Naive thymus-derived CD4-positive, alpha-beta T cell (primary cell): ENCODE results near the gene PLCD3. TPM values are rescaled to one million over a fixed set of nuclear protein-coding genes. Genes with fewer than 3 reads are reported as not detected.

ENCODE experiments used
- ATAC-seq: fragments of 150-1000 bp; cut with Tn5 transposase; 2 replicates; pipeline ENCODE4 v1.10.0; 2021; ENCODE audit warnings: mild to moderate bottlenecking, moderate library complexity
- CTCF ChIA-PET: fragments of 350-600 bp; sonication (Branson Sonifier 250); formaldehyde crosslinking; loops from one replicate; lab custom pipeline; 2021; ENCODE audit warnings: antibody characterized with exemption; lab: Charles Lee
- POLR2A ChIA-PET: fragments of 350-600 bp; sonication (Branson Sonifier 250); formaldehyde crosslinking; loops from one replicate; lab custom pipeline; 2021; ENCODE audit warnings: antibody characterized with exemption, inconsistent platforms; lab: Charles Lee
- DNase-seq, 9 donors: peaks; one replicate each; pipeline versions ENCODE4 v3.0.0 to v3.0.0-alpha.2; 2020 to 2022; ENCODE audit warnings: mixed read lengths in 1 of 9
- H3K27ac ChIP-seq: one replicate; pipeline ENCODE4 v1.7.0; 2013; ENCODE audit warnings: mild to moderate bottlenecking, low read depth, low read length, moderate library complexity
- H3K27me3 ChIP-seq, 2 donors: one replicate each; pipeline ENCODE4 v1.7.0; 2013; ENCODE audit warnings: low read length in 2 of 2, mild to moderate bottlenecking in 2 of 2, moderate library complexity in 2 of 2; ENCODE audit not compliant: control insufficient read depth in 2 of 2, insufficient read depth in 2 of 2
- H3K36me3 ChIP-seq, 3 experiments: 1 replicate in 2 of 3; 2 replicates in 1 of 3; pipeline ENCODE4 v1.7.0; 2013; ENCODE audit warnings: low read length in 3 of 3, mild to moderate bottlenecking in 3 of 3, moderate library complexity in 1 of 3; ENCODE audit not compliant: insufficient read depth in 3 of 3, control insufficient read depth in 2 of 3
- H3K4me1 ChIP-seq, 2 donors: one replicate each; pipeline ENCODE4 v1.7.0; 2013; ENCODE audit warnings: low read length in 2 of 2, mild to moderate bottlenecking in 2 of 2, moderate library complexity in 1 of 2; ENCODE audit not compliant: control insufficient read depth in 2 of 2, insufficient read depth in 2 of 2
- H3K4me3 ChIP-seq: 2 replicates; pipeline ENCODE4 v1.7.0; 2013; ENCODE audit warnings: mild to moderate bottlenecking, low read length
- H3K9me3 ChIP-seq, 3 experiments: 1 replicate in 2 of 3; 2 replicates in 1 of 3; pipeline ENCODE4 v1.7.0; 2013; ENCODE audit warnings: low read length in 3 of 3; ENCODE audit not compliant: control insufficient read depth in 2 of 3
- H3K27ac Mint-ChIP-seq, 9 donors: one replicate each; pipeline ENCODE4 v1.8.0; 2020 to 2022; ENCODE audit warnings: mixed read lengths in 9 of 9, mild to moderate bottlenecking in 8 of 9, moderate library complexity in 5 of 9, inconsistent platforms in 2 of 9
- H3K27me3 Mint-ChIP-seq, 5 donors: one replicate each; pipeline ENCODE4 v1.8.0; 2021 to 2022; ENCODE audit warnings: mixed read lengths in 5 of 5, mild to moderate bottlenecking in 1 of 5
- H3K36me3 Mint-ChIP-seq, 5 donors: one replicate each; pipeline ENCODE4 v1.8.0; 2020 to 2022; ENCODE audit warnings: mixed read lengths in 5 of 5, mild to moderate bottlenecking in 3 of 5, inconsistent platforms in 1 of 5
- H3K4me1 Mint-ChIP-seq, 7 donors: one replicate each; pipeline ENCODE4 v1.8.0; 2020 to 2022; ENCODE audit warnings: mixed read lengths in 7 of 7, mild to moderate bottlenecking in 3 of 7, inconsistent platforms in 1 of 7
- H3K4me3 Mint-ChIP-seq, 10 donors: one replicate each; pipeline ENCODE4 v1.8.0; 2020 to 2022; ENCODE audit warnings: mild to moderate bottlenecking in 10 of 10, mixed read lengths in 10 of 10, moderate library complexity in 6 of 10, inconsistent platforms in 2 of 10
- H3K9me3 Mint-ChIP-seq, 11 donors: one replicate each; pipeline ENCODE4 v1.8.0; 2020 to 2022; ENCODE audit warnings: mixed read lengths in 11 of 11, mild to moderate bottlenecking in 4 of 11, inconsistent platforms in 1 of 11, moderate library complexity in 1 of 11
- intact Hi-C, 2 donors: fragments of 100-400 bp; cut with micrococcal nuclease; formaldehyde crosslinking; loops; one replicate each; pipeline ENCODE4 v1.15.1; 2023
- polyA plus RNA-seq, 2 donors: library from polyadenylated mRNA; unstranded; fragments of 300-500 nt; fragmentation: Illumina TruSeq; gene quantifications; one replicate each; pipeline ENCODE4 v1.2.3, GENCODE V29; 2021
- total RNA-seq, 6 experiments: library from RNA in 5 of 6; stranded (reverse) in 5 of 6; gene quantifications; 1 replicate in 5 of 6; 2 replicates in 1 of 6; pipeline ENCODE4 v1.2.3 and lab custom pipeline; 2021 to 2026

PLCD3 gene
- total and polyA plus RNA-seq, 7 experiments from 2014 or later, result 0.21 to 5.1 (median 2.7) TPM; not detected in 1

GRCh38 chr17:45098081-45098868 lies 34.0 kb downstream of the PLCD3 start:
- Histone ChIP-seq H3K9me3 (no peaks in the 10 kb centered on the region), H3K4me3 (no peak overlapping the region), H3K4me1 (no peaks in the 10 kb centered on the region), H3K27me3 (no peaks in the 10 kb centered on the region), H3K27ac (no peak overlapping the region), H3K36me3 (peaks cover 26 to 85% (median 30%) of the 10 kb centered on the region in 3 experiments)
- ATAC-seq (no peak), DNase-seq (no peak)
- Mint-ChIP-seq H3K36me3 (peaks cover 7 to 52% (median 31%) of the 10 kb centered on the region in 5 donors), H3K27me3 (no peaks in the 10 kb centered on the region), H3K4me1 (peaks cover 0 to 6% (median 0%) of the 10 kb centered on the region in 7 donors), H3K4me3 (no peak overlapping the region), H3K27ac (peak overlapping the region in 2 of 9 donors; percentile 9 to 73), H3K9me3 (no peaks in the 10 kb centered on the region)
- CTCF ChIA-PET, result interaction anchor here (0.6 to 1.7 kb wide), 5 partner anchors 29 to 180 kb away, joined by 3 to 12 read pairs (median 6); no protein-coding TSS in a partner anchor
- intact Hi-C loops, result loop anchor here (5.0 kb wide), 3 partner anchors 36 to 81 kb away; partner anchors contain the start of genes DCAKD (in 1 of the 2) and NMT1 (in 1 of the 2)
- POLR2A ChIA-PET, result interaction anchor here (1.1 kb wide), 1 partner anchor 47 kb away, joined by 3 read pairs; no protein-coding TSS in a partner anchor

DNA sequence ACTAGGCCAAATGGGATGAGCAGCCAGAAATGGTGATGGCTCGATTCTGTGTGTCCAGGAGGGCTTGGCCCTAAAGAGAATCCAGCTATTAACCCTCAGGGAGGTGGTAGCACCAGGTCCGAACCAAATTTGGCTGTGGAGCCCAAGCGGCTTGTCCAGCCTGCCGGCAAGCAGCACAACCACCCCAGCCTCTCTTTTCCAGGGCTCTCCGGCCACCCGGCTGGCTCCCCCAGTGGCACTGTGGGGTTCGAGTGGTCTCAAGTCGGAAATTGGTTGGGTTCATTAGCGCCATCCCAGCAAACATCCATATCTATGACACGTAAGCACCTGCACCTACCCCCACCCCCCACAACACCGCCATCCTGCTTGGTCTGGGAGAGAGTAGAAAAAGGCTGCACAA lies 35.4 kb downstream of the PLCD3 start:
- Mint-ChIP-seq H3K27ac (no peak overlapping the region), H3K36me3 (peaks cover 7 to 52% (median 31%) of the 10 kb centered on the region in 5 donors), H3K27me3 (no peaks in the 10 kb centered on the region), H3K9me3 (no peaks in the 10 kb centered on the region), H3K4me1 (peaks cover 0 to 6% (median 0%) of the 10 kb centered on the region in 7 donors), H3K4me3 (no peak overlapping the region)
- Histone ChIP-seq H3K27me3 (no peaks in the 10 kb centered on the region), H3K9me3 (no peaks in the 10 kb centered on the region), H3K27ac (no peak overlapping the region), H3K36me3 (peaks cover 28 to 84% (median 33%) of the 10 kb centered on the region in 3 experiments), H3K4me3 (no peak overlapping the region), H3K4me1 (no peaks in the 10 kb centered on the region)
- intact Hi-C loops, result loop anchor here (1.0 to 5.0 kb wide), 4 partner anchors 35 to 80 kb away; partner anchors contain the start of genes DCAKD (in 1 of the 2) and NMT1 (in 1 of the 2)
- DNase-seq, result no peak
- CTCF ChIA-PET, result interaction anchor here (1.1 kb wide), 1 partner anchor 159 kb away, joined by 3 read pairs; no protein-coding TSS in a partner anchor
- POLR2A ChIA-PET, result interaction anchor here (0.6 kb wide), 3 partner anchors 764 to 1487 kb away, joined by 3 read pairs; no protein-coding TSS in a partner anchor
- ATAC-seq, result no peak

DNA sequence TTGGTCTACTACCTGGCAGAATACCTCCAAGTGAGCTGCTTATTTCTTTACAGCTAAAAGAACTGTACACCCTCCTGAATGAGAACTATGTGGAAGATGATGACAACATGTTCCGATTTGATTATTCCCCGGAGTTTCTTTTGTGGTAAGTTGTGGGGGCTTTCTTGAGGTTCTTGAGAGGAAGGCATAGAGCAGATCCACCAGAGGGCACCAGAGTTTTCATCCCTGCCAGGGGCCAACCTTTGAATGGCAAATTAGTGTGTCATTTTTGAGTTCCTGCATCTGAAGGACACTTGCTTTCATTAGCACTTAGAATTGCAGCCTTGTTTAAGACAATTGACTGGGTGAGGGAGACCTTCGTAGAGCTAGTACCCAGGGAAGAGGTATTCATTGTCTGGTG lies 36.2 kb downstream of the PLCD3 start:
- CTCF ChIA-PET, result interaction anchor here (1.1 kb wide), 1 partner anchor 160 kb away, joined by 3 read pairs; no protein-coding TSS in a partner anchor

DNA sequence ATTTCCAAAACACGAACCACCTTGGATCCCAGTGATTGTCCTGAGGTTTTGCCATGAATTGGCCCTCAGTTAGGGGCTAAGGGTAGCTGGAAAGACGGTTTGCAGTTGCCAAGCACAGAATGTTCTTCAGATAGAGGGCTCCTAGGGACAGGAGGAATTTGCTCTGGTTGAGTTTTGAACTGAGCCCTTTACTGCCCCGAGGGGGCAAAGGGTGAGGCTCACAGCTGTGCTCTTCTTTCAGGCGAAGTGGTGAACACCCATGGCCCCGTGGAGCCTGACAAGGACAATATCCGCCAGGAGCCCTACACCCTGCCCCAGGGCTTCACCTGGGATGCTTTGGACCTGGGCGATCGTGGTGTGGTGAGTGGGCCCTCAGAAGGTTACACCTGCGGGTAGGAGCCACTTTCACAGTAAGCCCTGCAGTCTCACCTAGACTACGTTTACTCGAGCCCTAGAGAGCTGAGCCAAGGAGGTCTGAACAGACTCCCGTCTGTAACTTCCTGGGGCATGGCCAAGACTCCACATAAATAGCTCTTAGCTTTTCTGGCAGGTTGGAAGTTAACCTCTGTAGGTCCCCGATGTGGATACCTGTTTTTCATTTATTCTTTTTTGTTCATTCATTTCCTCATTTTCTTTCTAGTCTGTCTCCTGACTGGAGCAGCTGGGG lies 38.7 kb downstream of the PLCD3 start:
- Mint-ChIP-seq H3K4me3 (no peak overlapping the region), H3K27me3 (no peaks in the 10 kb centered on the region), H3K36me3 (peaks cover 12 to 53% (median 29%) of the 10 kb centered on the region in 5 donors), H3K27ac (no peak overlapping the region), H3K9me3 (no peaks in the 10 kb centered on the region), H3K4me1 (peaks cover 0 to 6% (median 0%) of the 10 kb centered on the region in 7 donors)
- ChIA-PET CTCF (no interaction called here), POLR2A (no interaction called here)
- H3K4me1 ChIP-seq, result no peaks in the 10 kb centered on the region
- H3K9me3 ChIP-seq, result no peaks in the 10 kb centered on the region
- no peak overlapping the region for H3K4me3 ChIP-seq
- H3K36me3 ChIP-seq, result peaks cover 22 to 85% (median 30%) of the 10 kb centered on the region in 3 experiments
- DNase-seq (no peak), ATAC-seq (no peak)
- H3K27ac ChIP-seq, result no peak overlapping the region
- intact Hi-C loops, result no loop called here
- H3K27me3 ChIP-seq, result no peaks in the 10 kb centered on the region

More for the DNA sequence above, 36.2 kb downstream of the PLCD3 start:
- H3K27ac ChIP-seq, result no peak overlapping the region
- DNase-seq (no peak), ATAC-seq (no peak)
- intact Hi-C loops, result loop anchor here (1.0 to 5.0 kb wide), 4 partner anchors 34 to 79 kb away; partner anchors contain the start of genes DCAKD (in 1 of the 2) and NMT1 (in 1 of the 2)
- peaks cover 22 to 86% (median 33%) of the 10 kb centered on the region in 3 experiments for H3K36me3 ChIP-seq
- Mint-ChIP-seq H3K9me3 (no peaks in the 10 kb centered on the region), H3K4me1 (peaks cover 0 to 6% (median 0%) of the 10 kb centered on the region in 7 donors), H3K4me3 (no peak overlapping the region), H3K27me3 (no peaks in the 10 kb centered on the region), H3K27ac (peak overlapping the region in 1 of 9 donors; percentile 25), H3K36me3 (peaks cover 7 to 52% (median 29%) of the 10 kb centered on the region in 5 donors)
- POLR2A ChIA-PET, result no interaction called here
- H3K4me3 ChIP-seq, result no peak overlapping the region
- H3K9me3 ChIP-seq, result no peaks in the 10 kb centered on the region
- no peaks in the 10 kb centered on the region for H3K4me1 ChIP-seq
- H3K27me3 ChIP-seq, result no peaks in the 10 kb centered on the region

DNA sequence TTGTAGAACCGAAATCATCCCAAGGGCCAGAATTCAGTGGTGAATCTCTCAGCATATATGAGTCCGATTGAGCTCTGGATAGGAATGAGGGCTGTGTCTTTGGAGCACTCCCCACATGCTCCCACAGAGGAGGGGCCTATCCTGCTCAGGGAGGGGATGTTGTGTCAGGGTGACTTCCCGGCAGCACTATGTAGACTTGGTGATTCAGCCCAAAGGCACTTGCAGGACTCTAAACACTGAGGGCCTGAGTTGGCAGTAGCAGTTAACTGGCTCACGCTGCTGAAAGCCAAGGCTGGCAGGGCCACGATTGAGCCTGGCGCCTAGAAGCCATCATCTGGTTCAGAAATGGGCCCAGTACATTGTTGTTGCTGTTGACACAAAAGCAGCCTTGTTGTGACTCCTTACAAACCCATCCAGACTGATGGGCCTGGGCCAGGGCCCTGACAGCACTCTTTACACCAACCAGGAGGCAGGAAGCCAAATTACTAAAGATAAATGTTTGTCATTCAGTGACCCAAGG lies 39.3 kb downstream of the PLCD3 start:
- H3K4me1 ChIP-seq, result no peaks in the 10 kb centered on the region
- Mint-ChIP-seq H3K4me3 (no peak overlapping the region), H3K9me3 (no peaks in the 10 kb centered on the region), H3K36me3 (peaks cover 10 to 51% (median 29%) of the 10 kb centered on the region in 5 donors), H3K27me3 (no peaks in the 10 kb centered on the region), H3K27ac (peak overlapping the region in 2 of 9 donors; percentile 15 to 54), H3K4me1 (peaks cover 0 to 10% (median 0%) of the 10 kb centered on the region in 7 donors)
- ATAC-seq (no peak), DNase-seq (no peak)
- H3K9me3 ChIP-seq, result no peaks in the 10 kb centered on the region
- H3K36me3 ChIP-seq, result peaks cover 17 to 85% (median 28%) of the 10 kb centered on the region in 3 experiments
- no peak overlapping the region for H3K4me3 ChIP-seq
- H3K27ac ChIP-seq, result no peak overlapping the region
- ChIA-PET POLR2A (no interaction called here), CTCF (no interaction called here)
- intact Hi-C loops, result no loop called here
- no peaks in the 10 kb centered on the region for H3K27me3 ChIP-seq

DNA sequence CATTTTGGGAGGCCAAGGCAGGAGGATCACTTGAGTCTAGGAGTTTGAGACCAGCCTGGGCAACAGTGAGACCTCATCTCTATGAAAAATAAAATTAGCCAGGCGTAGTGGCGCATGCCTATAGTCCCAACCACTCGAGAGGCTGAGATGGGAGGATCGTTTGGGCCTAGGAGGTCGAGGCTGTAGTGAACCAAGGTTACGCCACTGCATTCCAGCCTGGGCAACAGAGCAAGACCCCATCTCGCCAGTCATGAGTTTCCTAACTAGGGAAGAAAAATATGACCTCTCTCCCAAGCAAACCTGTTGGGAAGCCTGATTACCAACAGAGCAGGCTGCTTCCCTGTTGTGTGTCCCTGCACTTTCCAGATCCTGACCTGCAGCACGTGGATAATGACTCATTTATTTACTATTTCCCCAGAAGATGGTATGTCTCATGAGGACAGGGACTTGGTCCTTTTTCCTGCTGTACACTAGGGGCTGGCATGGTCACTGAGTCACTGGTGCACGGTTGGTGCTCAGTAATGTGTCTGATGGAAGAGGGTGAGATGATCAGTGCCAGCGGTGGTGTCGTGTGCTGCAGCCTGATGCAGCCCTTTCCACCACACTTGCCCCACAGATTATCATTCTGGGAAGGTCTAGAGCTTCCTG lies 40.4 kb downstream of the PLCD3 start:
- Mint-ChIP-seq H3K36me3 (peaks cover 10 to 55% (median 28%) of the 10 kb centered on the region in 5 donors), H3K9me3 (no peaks in the 10 kb centered on the region), H3K27ac (peak overlapping the region in 5 of 9 donors; percentile 11 to 65 (median 43)), H3K4me1 (peaks cover 0 to 10% (median 0%) of the 10 kb centered on the region in 7 donors), H3K4me3 (no peak overlapping the region), H3K27me3 (no peaks in the 10 kb centered on the region)
- no peak overlapping the region for H3K4me3 ChIP-seq
- no peak for DNase-seq
- ChIA-PET POLR2A (no interaction called here), CTCF (no interaction called here)
- H3K27me3 ChIP-seq, result no peaks in the 10 kb centered on the region
- H3K9me3 ChIP-seq, result no peaks in the 10 kb centered on the region
- H3K4me1 ChIP-seq, result no peaks in the 10 kb centered on the region
- no peak overlapping the region for H3K27ac ChIP-seq
- intact Hi-C loops, result no loop called here
- ATAC-seq, result no peak
- H3K36me3 ChIP-seq, result peaks cover 25 to 85% (median 33%) of the 10 kb centered on the region in 3 experiments
